Parathyroid adenoma (tissue), 2 donors: ENCODE measurements around the gene CSRNP2.
"Not testable (repeated sequence)": the region's sequence is repeated elsewhere in the genome, so short reads cannot be mapped to it uniquely, and the experiment has no call there.

Experiments
- H2AFZ ChIP-seq: fragments of 300-600 bp; sonication (generic); one replicate; pipeline ENCODE4 v1.7.0; 2017; ENCODE audit warnings: antibody characterized with exemption, mild to moderate bottlenecking
- H3K27ac ChIP-seq: fragments of 300-600 bp; sonication (generic); one replicate; pipeline ENCODE4 v1.7.0; 2017
- H3K27me3 ChIP-seq: fragments of 300-600 bp; sonication (generic); one replicate; pipeline ENCODE4 v1.7.0; 2017; ENCODE audit warnings: low read length; ENCODE audit not compliant: control insufficient read depth, insufficient read depth
- H3K36me3 ChIP-seq: fragments of 300-600 bp; sonication (generic); one replicate; pipeline ENCODE4 v1.7.0; 2017; ENCODE audit warnings: low read length; ENCODE audit not compliant: control insufficient read depth, insufficient read depth
- H3K4me1 ChIP-seq: fragments of 300-600 bp; sonication (generic); one replicate; pipeline ENCODE4 v1.7.0; 2017; ENCODE audit warnings: control low read depth
- H3K4me2 ChIP-seq: fragments of 300-600 bp; sonication (generic); one replicate; pipeline ENCODE4 v1.7.0; 2017; ENCODE audit warnings: low read length
- H3K4me3 ChIP-seq: fragments of 300-600 bp; sonication (generic); one replicate; pipeline ENCODE4 v1.7.0; 2017; ENCODE audit warnings: low read depth, low read length
- H3K79me2 ChIP-seq: fragments of 300-600 bp; sonication (generic); one replicate; pipeline ENCODE4 v1.7.0; 2017; ENCODE audit warnings: control low read depth
- H3K9ac ChIP-seq: fragments of 300-600 bp; sonication (generic); one replicate; pipeline ENCODE4 v1.7.0; 2017; ENCODE audit warnings: mild to moderate bottlenecking
- H3K9me3 ChIP-seq: fragments of 300-600 bp; sonication (generic); one replicate; pipeline ENCODE4 v1.7.0; 2017; ENCODE audit warnings: low read length; ENCODE audit not compliant: control insufficient read depth
- CTCF ChIP-seq: fragments of 300-600 bp; sonication (generic); IDR thresholded peaks from one replicate; pipeline ENCODE4 v1.7.0; 2017; ENCODE audit warnings: antibody characterized with exemption, mild to moderate bottlenecking
- donor health status: primary hyperparathyroidism.

Gene CSRNP2

GRCh38 chr12:51017452-51017851 lies 65.9 kb downstream of the CSRNP2 start:
- no peak overlapping the region for H3K9ac ChIP-seq
- H3K27ac ChIP-seq: no peak overlapping the region
- no peak overlapping the region for H2AFZ ChIP-seq
- no peak for TF ChIP-seq CTCF
- H3K79me2 ChIP-seq: peaks cover 80% of the 10 kb centered on the region
- no peaks in the 10 kb centered on the region for H3K36me3 ChIP-seq
- no peaks in the 10 kb centered on the region for H3K27me3 ChIP-seq
- H3K4me1 ChIP-seq: peaks cover 6% of the 10 kb centered on the region
- no peaks in the 10 kb centered on the region for H3K9me3 ChIP-seq
- H3K4me3 ChIP-seq: no peak overlapping the region
- no peak overlapping the region for H3K4me2 ChIP-seq

- Histone ChIP-seq H3K4me1 (peaks cover 17% of the 10 kb centered on the region), H3K79me2 (peaks cover 61% of the 10 kb centered on the region)
- H3K4me3 ChIP-seq, H3K4me2 ChIP-seq, H3K27me3 ChIP-seq, H3K9ac ChIP-seq, H3K36me3 ChIP-seq, H3K27ac ChIP-seq, H2AFZ ChIP-seq, H3K9me3 ChIP-seq: not testable (repeated sequence)
Observed at GRCh38 chr12:51014467-51014866, 68.9 kb downstream of the CSRNP2 start.

GRCh38 chr12:51013441-51013840 lies 70.0 kb downstream of the CSRNP2 start:
- Histone ChIP-seq H3K4me2 (no peak overlapping the region), H3K27ac (no peak overlapping the region), H3K36me3 (no peaks in the 10 kb centered on the region)

GRCh38 chr12:51012570-51013236 lies 70.7 kb downstream of the CSRNP2 start:
- TF ChIP-seq CTCF: no peak

More at GRCh38 chr12:51013441-51013840, 70.0 kb downstream of the CSRNP2 start:
- Histone ChIP-seq H3K4me1 (peaks cover 23% of the 10 kb centered on the region), H3K9ac (no peak overlapping the region), H3K79me2 (peaks cover 54% of the 10 kb centered on the region), H2AFZ (no peak overlapping the region), H3K9me3 (no peaks in the 10 kb centered on the region), H3K27me3 (no peaks in the 10 kb centered on the region), H3K4me3 (no peak overlapping the region)
- no peak for TF ChIP-seq CTCF

GRCh38 chr12:51011955-51012354 lies 71.4 kb downstream of the CSRNP2 start:
- Histone ChIP-seq H3K4me1 (peaks cover 23% of the 10 kb centered on the region), H3K9ac (no peak overlapping the region), H3K79me2 (peaks cover 43% of the 10 kb centered on the region), H3K27me3 (no peaks in the 10 kb centered on the region), H3K4me2 (no peak overlapping the region), H3K4me3 (no peak overlapping the region), H3K27ac (no peak overlapping the region), H3K9me3 (no peaks in the 10 kb centered on the region), H2AFZ (no peak overlapping the region), H3K36me3 (no peaks in the 10 kb centered on the region)
- TF ChIP-seq CTCF: no peak

More at GRCh38 chr12:51012570-51013236, 70.7 kb downstream of the CSRNP2 start:
- Histone ChIP-seq H3K27me3 (no peaks in the 10 kb centered on the region), H3K79me2 (peaks cover 48% of the 10 kb centered on the region), H2AFZ (no peak overlapping the region), H3K9ac (no peak overlapping the region), H3K4me1 (peaks cover 23% of the 10 kb centered on the region), H3K27ac (no peak overlapping the region), H3K4me3 (no peak overlapping the region), H3K9me3 (no peaks in the 10 kb centered on the region), H3K36me3 (no peaks in the 10 kb centered on the region), H3K4me2 (peak overlapping the region; percentile 9)
